Esophagus squamous epithelium (tissue), 4 donors: ENCODE measurements around the gene MXD4.

Experiments
- CTCF ChIP-seq, 6 experiments: fragments of 450-650 bp in 4 of 6; fragments of 200-600 bp in 2 of 6; sonication (generic) in 2 of 6; IDR thresholded peaks; one replicate each; pipeline ENCODE4 v1.5.1; 2016 to 2019; ENCODE audit warnings: antibody characterized with exemption in 6 of 6, mild to moderate bottlenecking in 4 of 6, moderate library complexity in 4 of 6
- POLR2A ChIP-seq, 4 donors: fragments of 450-650 bp; IDR thresholded peaks; one replicate each; pipeline ENCODE4 v1.6.1; 2017; ENCODE audit warnings: antibody characterized with exemption in 4 of 4, mild to moderate bottlenecking in 4 of 4, moderate library complexity in 3 of 4

GRCh38 chr4:2301806-2302205 is 39.9 kb upstream of the MXD4 start:
- TF ChIP-seq CTCF (IDR thresholded peaks at IDR 0.05) (no peak), POLR2A (IDR thresholded peaks at IDR 0.05) (no peak)
